DND-41 (cell line): Measurements from ENCODE around the gene DIRAS3.

Experiments used
- ATAC-seq: fragments of 200-7000 bp; cut with Tn5 transposase; 3 replicates; pipeline ENCODE4 v1.9.1; 2021; ENCODE audit warnings: low read depth; ENCODE audit not compliant: insufficient read depth
- DNase-seq: peaks from one replicate; pipeline ENCODE4 v3.0.0-alpha.2; 2020
- H2AFZ ChIP-seq: 2 replicates; pipeline ENCODE4 v1.6.0; 2012; ENCODE audit warnings: low read depth, low read length
- H3K27ac ChIP-seq: 2 replicates; pipeline ENCODE4 v1.5.1; 2012; ENCODE audit warnings: low read length, inconsistent platforms
- H3K27me3 ChIP-seq: fragments of 200-600 bp; sonication (generic); 2 replicates; pipeline ENCODE4 v1.6.0; 2012; ENCODE audit warnings: low read length, mild to moderate bottlenecking, inconsistent platforms; ENCODE audit not compliant: insufficient read depth, poor library complexity
- H3K36me3 ChIP-seq: 2 replicates; pipeline ENCODE4 v1.5.1; 2012; ENCODE audit warnings: low read length, inconsistent platforms; ENCODE audit not compliant: insufficient read depth
- H3K4me1 ChIP-seq: 2 replicates; pipeline ENCODE4 v1.5.1; 2012; ENCODE audit warnings: mild to moderate bottlenecking, low read length; ENCODE audit not compliant: insufficient read depth
- H3K4me2 ChIP-seq: 2 replicates; pipeline ENCODE4 v1.6.0; 2012; ENCODE audit warnings: mild to moderate bottlenecking, moderate library complexity, low read length, inconsistent platforms; ENCODE audit not compliant: insufficient read depth
- H3K4me3 ChIP-seq, 2 experiments: fragments of 200-600 bp in 1 of 2; shearing (Covaris generic) in 1 of 2; 2 replicates each; pipeline ENCODE4 v1.5.1; 2012 to 2016; ENCODE audit warnings: inconsistent platforms in 2 of 2, low read length in 2 of 2, mild to moderate bottlenecking in 2 of 2, low read depth in 1 of 2, moderate library complexity in 1 of 2
- H3K79me2 ChIP-seq: 2 replicates; pipeline ENCODE4 v1.6.0; 2012; ENCODE audit warnings: low read length, inconsistent platforms; ENCODE audit not compliant: insufficient read depth
- H3K9ac ChIP-seq: 2 replicates; pipeline ENCODE4 v1.6.0; 2012; ENCODE audit warnings: low read depth, mild to moderate bottlenecking, inconsistent platforms, low read length, moderate library complexity
- H3K9me3 ChIP-seq: 2 replicates; pipeline ENCODE4 v1.5.1; 2012; ENCODE audit warnings: low read length, moderate library complexity, mild to moderate bottlenecking, inconsistent platforms; ENCODE audit not compliant: insufficient read depth, severe bottlenecking
- H4K20me1 ChIP-seq: 2 replicates; pipeline ENCODE4 v1.6.0; 2012; ENCODE audit warnings: low read length; ENCODE audit not compliant: insufficient read depth
- EZH2 ChIP-seq: IDR thresholded peaks from 3 replicates; pipeline ENCODE4 v1.6.1; 2012; ENCODE audit warnings: borderline replicate concordance, low read depth, mild to moderate bottlenecking, moderate library complexity, low read length, inconsistent platforms; ENCODE audit not compliant: severe bottlenecking
- TF ChIP-seq, protein P1 (sequence below): IDR thresholded peaks from 2 replicates; pipeline ENCODE4 v1.5.1; 2012; ENCODE audit warnings: borderline replicate concordance, low read length, moderate library complexity, mild to moderate bottlenecking; ENCODE audit not compliant: poor library complexity, severe bottlenecking; ENCODE audit errors: extremely low read depth

Gene DIRAS3

DNA sequence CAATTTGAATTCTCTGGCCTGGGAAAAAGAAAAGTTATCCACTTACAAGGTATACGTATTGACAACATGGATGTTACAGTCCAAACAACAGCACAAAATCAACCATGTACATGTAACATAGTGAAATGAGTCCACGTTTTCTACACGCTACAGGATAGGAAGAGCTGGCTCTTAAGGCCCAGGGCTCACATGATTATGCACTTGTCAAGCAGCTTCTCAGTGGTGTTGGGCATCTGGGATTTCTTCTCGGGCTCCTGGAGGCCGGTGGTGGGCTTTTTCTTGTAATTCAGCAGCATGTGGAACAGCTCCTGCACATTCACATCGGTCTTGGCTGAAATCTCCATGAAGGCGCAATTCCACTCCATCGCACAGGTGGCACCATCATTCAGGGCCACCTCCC lies 4.0 kb downstream of the DIRAS3 start:
- no peak for ATAC-seq
- Histone ChIP-seq H3K4me2 (no peak overlapping the region), H3K9ac (no peak overlapping the region), H3K27ac (no peak overlapping the region), H2AFZ (no peak overlapping the region), H3K4me3 (no peak overlapping the region), H3K9me3 (no peaks in the 10 kb centered on the region), H3K79me2 (no peaks in the 10 kb centered on the region), H3K27me3 (no peaks in the 10 kb centered on the region), H3K4me1 (no peaks in the 10 kb centered on the region), H4K20me1 (no peaks in the 10 kb centered on the region), H3K36me3 (no peaks in the 10 kb centered on the region)
- TF ChIP-seq, protein P1, sequence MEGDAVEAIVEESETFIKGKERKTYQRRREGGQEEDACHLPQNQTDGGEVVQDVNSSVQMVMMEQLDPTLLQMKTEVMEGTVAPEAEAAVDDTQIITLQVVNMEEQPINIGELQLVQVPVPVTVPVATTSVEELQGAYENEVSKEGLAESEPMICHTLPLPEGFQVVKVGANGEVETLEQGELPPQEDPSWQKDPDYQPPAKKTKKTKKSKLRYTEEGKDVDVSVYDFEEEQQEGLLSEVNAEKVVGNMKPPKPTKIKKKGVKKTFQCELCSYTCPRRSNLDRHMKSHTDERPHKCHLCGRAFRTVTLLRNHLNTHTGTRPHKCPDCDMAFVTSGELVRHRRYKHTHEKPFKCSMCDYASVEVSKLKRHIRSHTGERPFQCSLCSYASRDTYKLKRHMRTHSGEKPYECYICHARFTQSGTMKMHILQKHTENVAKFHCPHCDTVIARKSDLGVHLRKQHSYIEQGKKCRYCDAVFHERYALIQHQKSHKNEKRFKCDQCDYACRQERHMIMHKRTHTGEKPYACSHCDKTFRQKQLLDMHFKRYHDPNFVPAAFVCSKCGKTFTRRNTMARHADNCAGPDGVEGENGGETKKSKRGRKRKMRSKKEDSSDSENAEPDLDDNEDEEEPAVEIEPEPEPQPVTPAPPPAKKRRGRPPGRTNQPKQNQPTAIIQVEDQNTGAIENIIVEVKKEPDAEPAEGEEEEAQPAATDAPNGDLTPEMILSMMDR, result no peak
- TF ChIP-seq EZH2, result no peak
- DNase-seq, result no peak

- no peak overlapping the region for H3K4me2 ChIP-seq
- no peak overlapping the region for H3K4me3 ChIP-seq
- no peaks in the 10 kb centered on the region for H3K79me2 ChIP-seq
- ATAC-seq, result no peak
- no peaks in the 10 kb centered on the region for H3K9me3 ChIP-seq
- H3K36me3 ChIP-seq, result no peaks in the 10 kb centered on the region
- H3K27me3 ChIP-seq, result no peaks in the 10 kb centered on the region
- no peaks in the 10 kb centered on the region for H3K4me1 ChIP-seq
- no peak for TF ChIP-seq EZH2
- TF ChIP-seq, protein P1, result no peak
- no peak overlapping the region for H3K27ac ChIP-seq
- no peak for DNase-seq
- H4K20me1 ChIP-seq, result no peaks in the 10 kb centered on the region
- no peak overlapping the region for H3K9ac ChIP-seq
- H2AFZ ChIP-seq, result no peak overlapping the region
Measured at GRCh38 chr1:68045511-68046180, 4.8 kb downstream of the DIRAS3 start.

- no peak for TF ChIP-seq EZH2
- TF ChIP-seq, protein P1, result no peak
- no peak overlapping the region for H2AFZ ChIP-seq
- H3K27me3 ChIP-seq, result no peaks in the 10 kb centered on the region
- H3K4me3 ChIP-seq, result no peak overlapping the region
- DNase-seq (no peak), ATAC-seq (no peak)
- no peak overlapping the region for H3K27ac ChIP-seq
- no peaks in the 10 kb centered on the region for H3K36me3 ChIP-seq
- no peaks in the 10 kb centered on the region for H3K9me3 ChIP-seq
- H3K79me2 ChIP-seq, result no peaks in the 10 kb centered on the region
- no peak overlapping the region for H3K9ac ChIP-seq
- no peak overlapping the region for H3K4me2 ChIP-seq
- no peaks in the 10 kb centered on the region for H4K20me1 ChIP-seq
- no peaks in the 10 kb centered on the region for H3K4me1 ChIP-seq
Measured at GRCh38 chr1:68043443-68044090, 6.9 kb downstream of the DIRAS3 start.
